Body of pancreas (tissue), 4 donors: ENCODE data around the gene TBL1X. TPM values are rescaled to one million over a fixed set of nuclear protein-coding genes. Genes with fewer than 3 reads are reported as not detected.
A peak's percentile ranks its signal among the peaks of the same experiment; 100 is the strongest.

Experiments
- ATAC-seq: fragments of 150-250 bp; one replicate; pipeline ENCODE4 v1.9.1; 2016
- DNase-seq, 4 donors: peaks; one replicate each; pipeline ENCODE4 v3.0.0-alpha.2; 2019
- H3K27ac ChIP-seq, 4 donors: fragments of 200-600 bp; sonication (generic); 1 replicate in 3 of 4; 2 replicates in 1 of 4; pipeline versions ENCODE4 v1.5.1 to v1.6.1; 2016 to 2019; ENCODE audit warnings: mild to moderate bottlenecking in 1 of 4, mixed read lengths in 1 of 4, moderate library complexity in 1 of 4
- H3K27me3 ChIP-seq, 2 donors: fragments of 200-600 bp; sonication (generic); one replicate each; pipeline ENCODE4 v1.6.0; 2016; ENCODE audit warnings: mild to moderate bottlenecking in 1 of 2
- H3K36me3 ChIP-seq, 2 donors: fragments of 200-600 bp; sonication (generic); replicated peaks in 1 of 2; 2 replicates each; pipeline ENCODE4 v1.5.1; 2016; ENCODE audit warnings: low read depth in 2 of 2; ENCODE audit not compliant: insufficient read depth in 1 of 2
- H3K4me1 ChIP-seq: fragments of 200-600 bp; sonication (generic); one replicate; pipeline ENCODE4 v1.6.0; 2016
- H3K4me3 ChIP-seq, 2 donors: fragments of 200-600 bp; sonication (generic); 1 replicate in 1 of 2; 2 replicates in 1 of 2; pipeline ENCODE4 v1.5.1; 2016 to 2019
- H3K9me3 ChIP-seq, 3 donors: fragments of 200-600 bp; sonication (generic); 1 replicate in 2 of 3; 2 replicates in 1 of 3; pipeline ENCODE4 v1.5.1; 2016
- POLR2A ChIP-seq, 3 donors: fragments of 450-650 bp; IDR thresholded peaks; one replicate each; pipeline ENCODE4 v1.6.1; 2016; ENCODE audit warnings: antibody characterized with exemption in 3 of 3, mild to moderate bottlenecking in 2 of 3
- WGBS, 2 donors: methylation state at CpG; one replicate each; pipeline ENCODE4 v1.1.5; 2017; 5-methylcytosine and 5-hydroxymethylcytosine counted together
- intact Hi-C: fragments of 100-400 bp; cut with DNase I; formaldehyde crosslinking; loops from one replicate; pipeline ENCODE4 v1.15.1; 2023
- total RNA-seq, 2 donors: library from RNA; depleted of rRNA; stranded (reverse); fragments of >200 nt; gene quantifications; one replicate each; pipeline ENCODE4 v1.1.0, GENCODE V29; 2016
- TF ChIP-seq, protein P1 (sequence below), 7 experiments: fragments of 450-650 bp in 4 of 7; fragments of 200-600 bp in 3 of 7; sonication (generic) in 3 of 7; IDR thresholded peaks; one replicate each; pipeline ENCODE4 v1.5.1; 2016 to 2019; ENCODE audit warnings: antibody characterized with exemption in 7 of 7

TBL1X gene
- total RNA-seq, 2 donors from 2014 or later, result 7.9 to 16.3 TPM

DNA sequence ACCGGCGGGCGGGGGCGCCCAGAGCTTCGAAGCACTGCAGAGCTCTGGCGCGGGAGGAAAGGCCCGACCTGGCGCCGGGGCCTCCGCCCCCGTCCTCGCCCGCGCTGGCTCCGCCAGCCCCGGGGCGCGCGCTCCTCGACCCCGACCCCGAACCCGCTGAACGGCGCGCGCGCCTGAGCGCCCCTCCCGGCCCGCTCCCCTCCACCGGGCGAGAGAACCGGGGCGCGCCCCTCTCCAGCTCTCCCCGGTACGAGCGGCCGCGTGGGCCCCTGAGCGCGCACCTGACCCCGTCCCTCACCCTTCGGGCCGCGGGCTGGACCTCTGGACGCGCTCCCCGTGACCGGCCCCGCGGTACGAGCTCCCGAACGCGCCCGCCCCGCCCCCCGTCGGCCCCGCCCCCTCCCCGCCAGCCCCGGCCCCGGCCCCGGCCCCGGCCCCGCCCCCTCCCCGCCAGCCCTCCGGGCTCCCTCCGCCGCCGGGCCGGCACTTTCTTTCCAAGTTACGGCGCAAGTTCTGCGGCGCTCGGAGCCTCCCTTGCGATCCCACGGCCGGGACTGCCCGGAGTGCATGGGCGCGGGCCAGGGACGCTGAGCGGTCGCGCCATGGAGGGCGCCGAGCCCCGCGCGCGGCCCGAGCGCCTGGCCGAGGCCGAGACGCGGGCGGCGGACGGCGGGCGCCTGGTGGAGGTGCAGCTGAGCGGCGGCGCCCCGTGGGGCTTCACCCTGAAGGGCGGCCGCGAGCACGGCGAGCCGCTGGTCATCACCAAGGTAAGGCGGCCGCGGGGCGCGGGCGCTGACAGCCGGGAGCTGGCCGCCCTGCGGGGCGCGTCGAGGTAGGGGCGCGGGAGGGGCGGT is 321.3 kb downstream of the TBL1X start, which contains the start of gene SHROOM2:
Gene SHROOM2 (plus strand): TSS at position 486 of the 854 bp plus-strand sequence. CDS start 117 bp downstream, at position 603.
- Histone ChIP-seq H3K9me3 (no peaks in the 10 kb centered on the region), H3K4me1 (peaks cover 19% of the 10 kb centered on the region), H3K4me3 (peak within 1 kb of the TSS; percentile 13 to 25), H3K27ac (peak within 1 kb of the TSS; percentile 35 to 77 (median 70)), H3K27me3 (no peaks in the 10 kb centered on the region), H3K36me3 (no peaks in the 10 kb centered on the region)
- peak; percentile 77 for ATAC-seq
- intact Hi-C loops, result no loop called here
- TF ChIP-seq, protein P1, sequence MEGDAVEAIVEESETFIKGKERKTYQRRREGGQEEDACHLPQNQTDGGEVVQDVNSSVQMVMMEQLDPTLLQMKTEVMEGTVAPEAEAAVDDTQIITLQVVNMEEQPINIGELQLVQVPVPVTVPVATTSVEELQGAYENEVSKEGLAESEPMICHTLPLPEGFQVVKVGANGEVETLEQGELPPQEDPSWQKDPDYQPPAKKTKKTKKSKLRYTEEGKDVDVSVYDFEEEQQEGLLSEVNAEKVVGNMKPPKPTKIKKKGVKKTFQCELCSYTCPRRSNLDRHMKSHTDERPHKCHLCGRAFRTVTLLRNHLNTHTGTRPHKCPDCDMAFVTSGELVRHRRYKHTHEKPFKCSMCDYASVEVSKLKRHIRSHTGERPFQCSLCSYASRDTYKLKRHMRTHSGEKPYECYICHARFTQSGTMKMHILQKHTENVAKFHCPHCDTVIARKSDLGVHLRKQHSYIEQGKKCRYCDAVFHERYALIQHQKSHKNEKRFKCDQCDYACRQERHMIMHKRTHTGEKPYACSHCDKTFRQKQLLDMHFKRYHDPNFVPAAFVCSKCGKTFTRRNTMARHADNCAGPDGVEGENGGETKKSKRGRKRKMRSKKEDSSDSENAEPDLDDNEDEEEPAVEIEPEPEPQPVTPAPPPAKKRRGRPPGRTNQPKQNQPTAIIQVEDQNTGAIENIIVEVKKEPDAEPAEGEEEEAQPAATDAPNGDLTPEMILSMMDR (IDR thresholded peaks at IDR 0.05), result no peak
- TF ChIP-seq POLR2A (IDR thresholded peaks at IDR 0.05), result no peak
- DNase-seq, result peak; percentile 23 to 49 (median 31)
- 0% methylated on average over 7 of the region's 132 CpGs; no CpG with 5 or more reads in 1 of the 2 donors for WGBS, 2 donors

- Histone ChIP-seq H3K9me3 (no peaks in the 10 kb centered on the region), H3K27me3 (no peaks in the 10 kb centered on the region), H3K36me3 (no peaks in the 10 kb centered on the region), H3K4me1 (peaks cover 19% of the 10 kb centered on the region), H3K27ac (peak overlapping the region; percentile 35 to 77 (median 70)), H3K4me3 (peak overlapping the region; percentile 13 to 25)
- whole genome bisulfite sequencing, 2 donors, result 2 to 8% methylated on average over 7 to 38 of the region's 45 CpGs
- intact Hi-C loops, result no loop called here
- ATAC-seq, result peak; percentile 60
- peak in 1 of 3 donors; percentile 22 for TF ChIP-seq POLR2A (IDR thresholded peaks at IDR 0.05)
- TF ChIP-seq, protein P1 (IDR thresholded peaks at IDR 0.05), result no peak
- DNase-seq, result peak; percentile 13 to 48 (median 32)
Observed at GRCh38 chrX:9786798-9787635, 322.2 kb downstream of the TBL1X start.

DNA sequence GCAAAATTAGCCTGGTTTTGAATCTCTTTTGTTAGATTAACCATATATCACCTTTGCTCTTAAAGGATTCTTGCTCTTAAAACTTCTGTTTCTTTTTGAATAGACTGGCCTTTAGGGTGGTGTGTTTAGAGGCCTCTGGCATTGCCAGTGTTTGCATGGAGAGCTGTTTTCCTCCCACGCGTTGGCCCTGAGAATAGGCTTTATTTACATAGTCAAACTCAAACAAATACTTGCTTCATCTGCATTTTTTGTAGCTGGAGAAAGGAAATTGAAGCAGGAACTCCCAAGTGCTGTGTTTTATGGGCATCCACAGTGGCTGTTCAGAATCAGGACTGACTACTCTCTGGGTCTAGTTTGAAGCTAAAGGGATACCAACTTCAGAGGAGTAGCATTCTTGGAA is 324.1 kb downstream of the TBL1X start:
- WGBS, 2 donors, result 0 to 5% methylated on average over 2 of the region's 2 CpGs

DNA sequence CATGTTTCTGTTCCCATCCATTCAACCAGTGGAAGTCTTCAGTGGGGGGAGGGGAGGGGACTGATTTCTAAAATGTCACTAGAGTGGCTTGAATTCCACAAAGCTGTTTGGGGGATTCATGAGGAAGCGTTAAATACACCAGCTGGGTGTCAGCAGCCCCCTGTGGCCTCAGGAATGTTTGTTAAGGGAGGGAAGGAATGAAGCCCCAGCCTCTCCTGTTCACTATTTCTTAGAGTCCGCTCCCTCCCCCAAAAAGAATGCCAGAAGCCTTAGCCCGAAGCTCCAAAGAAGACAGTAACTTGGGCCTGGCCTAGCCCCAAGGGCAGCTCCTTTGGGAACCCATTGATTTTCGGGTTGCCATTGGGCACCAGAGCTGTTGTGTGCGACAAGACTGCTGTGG is 324.7 kb downstream of the TBL1X start:
- 60 to 70% methylated on average over 1 to 3 of the region's 5 CpGs for WGBS, 2 donors

More for the DNA sequence above, 324.1 kb downstream of the TBL1X start:
- no peaks in the 10 kb centered on the region for H3K27me3 ChIP-seq
- DNase-seq (peak; percentile 33 to 61 (median 52)), ATAC-seq (peak; percentile 36)
- H3K9me3 ChIP-seq, result no peaks in the 10 kb centered on the region
- H3K4me1 ChIP-seq, result peaks cover 19% of the 10 kb centered on the region
- TF ChIP-seq, protein P1 (IDR thresholded peaks at IDR 0.05), result no peak
- TF ChIP-seq POLR2A (IDR thresholded peaks at IDR 0.05), result no peak
- no peaks in the 10 kb centered on the region for H3K36me3 ChIP-seq
- no peak overlapping the region for H3K4me3 ChIP-seq
- peak overlapping the region in 2 of 4 donors; percentile 44 to 50 for H3K27ac ChIP-seq
- intact Hi-C loops, result no loop called here

More for the DNA sequence above, 324.7 kb downstream of the TBL1X start:
- peaks cover 19% of the 10 kb centered on the region for H3K4me1 ChIP-seq
- TF ChIP-seq, protein P1 (IDR thresholded peaks at IDR 0.05), result no peak
- TF ChIP-seq POLR2A (IDR thresholded peaks at IDR 0.05), result no peak
- DNase-seq, result no peak
- peak overlapping the region in 2 of 4 donors; percentile 44 to 50 for H3K27ac ChIP-seq
- no peak overlapping the region for H3K4me3 ChIP-seq
- H3K36me3 ChIP-seq, result no peaks in the 10 kb centered on the region
- H3K9me3 ChIP-seq, result no peaks in the 10 kb centered on the region
- H3K27me3 ChIP-seq, result no peaks in the 10 kb centered on the region
- no peak for ATAC-seq
- intact Hi-C loops, result no loop called here
